H1 (cell line): ENCODE data around the gene ASAP2. TPM values are rescaled to one million over a fixed set of nuclear protein-coding genes. Genes with fewer than 3 reads are reported as not detected.

ENCODE experiments used
- CTCF ChIA-PET: fragments of 300-600 bp; sonication (Branson Sonifier 250); formaldehyde crosslinking; loops from one replicate; lab custom pipeline; 2021; ENCODE audit not compliant: partially characterized antibody; lab: Charles Lee
- POLR2A ChIA-PET: fragments of 300-600 bp; sonication (Branson Sonifier 250); formaldehyde crosslinking; loops from one replicate; lab custom pipeline; 2021; ENCODE audit warnings: inconsistent platforms; ENCODE audit not compliant: partially characterized antibody; lab: Charles Lee
- DNase-seq, 2 experiments: peaks; one replicate each; pipeline versions ENCODE4 v3.0.0 to v3.0.0-alpha.2; 2010 to 2022; ENCODE audit warnings: low spot score in 2 of 2, low read depth in 1 of 2, mixed read lengths in 1 of 2
- FAIRE-seq: peaks from 2 replicates; lab custom pipeline; 2011; peaks lifted over from hg19 to GRCh38; lab: Jason Lieb, UNC
- H2AFZ ChIP-seq: 2 replicates; pipeline ENCODE4 v1.8.1; 2012; ENCODE audit warnings: low read length, inconsistent platforms
- H2AK5ac ChIP-seq: 2 replicates; pipeline ENCODE4 v1.6.1; 2013; ENCODE audit warnings: low read depth, low read length
- H2BK120ac ChIP-seq: replicated peaks from 2 replicates; pipeline ENCODE3; 2013; ENCODE audit warnings: low read depth, low read length, inconsistent platforms
- H2BK12ac ChIP-seq: 2 replicates; pipeline ENCODE4 v1.6.1; 2013; ENCODE audit warnings: low read depth, low read length
- H2BK15ac ChIP-seq: 2 replicates; pipeline ENCODE4 v1.6.1; 2013; ENCODE audit warnings: low read length
- H2BK20ac ChIP-seq: 2 replicates; pipeline ENCODE4 v1.6.1; 2013; ENCODE audit warnings: low read length
- H2BK5ac ChIP-seq: 2 replicates; pipeline ENCODE4 v1.6.1; 2013; ENCODE audit warnings: low read depth, low read length
- H3K14ac ChIP-seq: 2 replicates; pipeline ENCODE4 v1.6.1; 2013; ENCODE audit warnings: inconsistent platforms; ENCODE audit not compliant: insufficient read length
- H3K18ac ChIP-seq: 2 replicates; pipeline ENCODE4 v1.6.1; 2013; ENCODE audit warnings: low read length; ENCODE audit errors: extremely low read depth
- H3K23ac ChIP-seq: 2 replicates; pipeline ENCODE4 v1.6.1; 2013; ENCODE audit warnings: inconsistent platforms; ENCODE audit not compliant: insufficient read length
- H3K23me2 ChIP-seq: 2 replicates; pipeline ENCODE4 v1.6.1; 2013; ENCODE audit warnings: low read depth, low read length
- H3K27ac ChIP-seq: 2 replicates; pipeline ENCODE4 v1.6.1; 2011; ENCODE audit warnings: low read depth, low read length, inconsistent platforms
- H3K27me3 ChIP-seq, 4 experiments: replicated peaks in 1 of 4; 1 replicate in 1 of 4; 2 replicates in 3 of 4; pipeline versions ENCODE4 v1.6.1 to v1.8.1; 2011 to 2013; ENCODE audit warnings: low read length in 3 of 4, mild to moderate bottlenecking in 3 of 4, inconsistent platforms in 2 of 4, mixed read lengths in 2 of 4, moderate library complexity in 1 of 4; ENCODE audit not compliant: control insufficient read depth in 3 of 4, insufficient read depth in 3 of 4; ENCODE audit errors: extremely low read depth in 1 of 4
- H3K36me3 ChIP-seq, 4 experiments: 2 replicates each; pipeline versions ENCODE4 v1.6.1 to v1.8.1; 2011 to 2013; ENCODE audit warnings: mild to moderate bottlenecking in 4 of 4, low read length in 3 of 4, moderate library complexity in 2 of 4, control low read depth in 1 of 4, inconsistent platforms in 1 of 4; ENCODE audit not compliant: insufficient read depth in 4 of 4, control insufficient read depth in 2 of 4
- H3K4ac ChIP-seq: replicated peaks from 2 replicates; pipeline ENCODE3; 2013; ENCODE audit warnings: low read length, low read depth, mixed read lengths, inconsistent platforms; ENCODE audit not compliant: insufficient read length
- H3K4me1 ChIP-seq, 4 experiments: replicated peaks in 1 of 4; 1 replicate in 1 of 4; 2 replicates in 3 of 4; pipeline versions ENCODE4 v1.6.1 to v1.8.1; 2011 to 2013; ENCODE audit warnings: low read length in 3 of 4, inconsistent platforms in 2 of 4, mixed read lengths in 1 of 4; ENCODE audit not compliant: insufficient read depth in 4 of 4, control insufficient read depth in 3 of 4
- H3K4me2 ChIP-seq, 2 experiments: 2 replicates each; pipeline versions ENCODE4 v1.6.1 to v1.8.1; 2011 to 2013; ENCODE audit warnings: low read depth in 2 of 2, low read length in 2 of 2, control low read depth in 1 of 2, inconsistent platforms in 1 of 2, mild to moderate bottlenecking in 1 of 2; ENCODE audit not compliant: insufficient read depth in 1 of 2
- H3K4me3 ChIP-seq, 4 experiments: fragments of 200-600, 300-600 bp in 1 of 4; sonication (generic), shearing (Covaris generic), sonication (Bioruptor Twin) in 1 of 4; 2 replicates each; pipeline versions ENCODE4 v1.5.1 to v1.8.1; 2011 to 2016; ENCODE audit warnings: low read length in 4 of 4, low read depth in 3 of 4, control low read depth in 2 of 4, inconsistent platforms in 2 of 4, mild to moderate bottlenecking in 2 of 4, mixed read lengths in 1 of 4, moderate library complexity in 1 of 4; ENCODE audit not compliant: insufficient read depth in 2 of 4; ENCODE audit errors: extremely low read depth in 1 of 4
- H3K56ac ChIP-seq: replicated peaks from 2 replicates; pipeline ENCODE3; 2013; ENCODE audit warnings: low read depth, mild to moderate bottlenecking, mixed read lengths, low read length, inconsistent platforms; ENCODE audit not compliant: insufficient read length
- H3K79me1 ChIP-seq: 2 replicates; pipeline ENCODE4 v1.6.1; 2013; ENCODE audit warnings: low read depth, low read length, control low read depth
- H3K79me2 ChIP-seq, 2 experiments: 2 replicates each; pipeline versions ENCODE4 v1.6.1 to v1.8.1; 2012 to 2013; ENCODE audit warnings: low read length in 2 of 2, mild to moderate bottlenecking in 2 of 2, inconsistent platforms in 1 of 2; ENCODE audit not compliant: insufficient read depth in 2 of 2, control insufficient read depth in 1 of 2
- H3K9ac ChIP-seq, 4 experiments: replicated peaks in 1 of 4; 1 replicate in 1 of 4; 2 replicates in 3 of 4; pipeline versions ENCODE4 v1.6.1 to v1.8.1; 2011 to 2013; ENCODE audit warnings: low read depth in 3 of 4, low read length in 3 of 4, control low read depth in 2 of 4, mild to moderate bottlenecking in 2 of 4, moderate library complexity in 2 of 4, inconsistent platforms in 1 of 4; ENCODE audit errors: extremely low read depth in 1 of 4
- H3K9me3 ChIP-seq, 2 experiments: 2 replicates each; pipeline versions ENCODE4 v1.6.1 to v1.8.1; 2012 to 2013; ENCODE audit warnings: mild to moderate bottlenecking in 2 of 2, moderate library complexity in 2 of 2, control low read depth in 1 of 2, inconsistent platforms in 1 of 2, low read depth in 1 of 2, low read length in 1 of 2, mixed read lengths in 1 of 2; ENCODE audit not compliant: insufficient read depth in 2 of 2
- H4K20me1 ChIP-seq, 2 experiments: replicated peaks in 1 of 2; 2 replicates each; pipeline versions ENCODE3 to v1.8.1; 2011 to 2013; ENCODE audit warnings: inconsistent platforms in 2 of 2, low read length in 2 of 2, mild to moderate bottlenecking in 1 of 2; ENCODE audit not compliant: insufficient read depth in 2 of 2, control insufficient read depth in 1 of 2
- H4K5ac ChIP-seq: 2 replicates; pipeline ENCODE4 v1.6.1; 2013; ENCODE audit warnings: low read length, low read depth, mixed read lengths, inconsistent platforms; ENCODE audit not compliant: insufficient read length
- H4K8ac ChIP-seq: 2 replicates; pipeline ENCODE4 v1.8.0; 2013; ENCODE audit warnings: mild to moderate bottlenecking, moderate library complexity, low read length, inconsistent platforms; ENCODE audit not compliant: insufficient read depth; ENCODE audit errors: extremely low read depth
- H4K91ac ChIP-seq: replicated peaks from 2 replicates; pipeline ENCODE3; 2013; ENCODE audit warnings: low read length, mixed read lengths, inconsistent platforms; ENCODE audit not compliant: insufficient read length
- ASH2L ChIP-seq: fragments of 200-600, 300-600 bp; sonication (generic); IDR thresholded peaks from one replicate; pipeline ENCODE4 v1.7.1; 2017; ENCODE audit warnings: low read length
- BCL11A ChIP-seq, 2 experiments: IDR thresholded peaks; one replicate each; pipeline ENCODE4 v1.6.1; 2011; ENCODE audit warnings: low read depth in 2 of 2, low read length in 2 of 2, mild to moderate bottlenecking in 2 of 2
- CREB1 ChIP-seq: IDR thresholded peaks from 2 replicates; pipeline ENCODE4 v1.6.1; 2012; ENCODE audit warnings: inconsistent platforms
- HDAC2 ChIP-seq, 2 experiments: fragments of 300-600 bp in 1 of 2; sonication (generic) in 1 of 2; IDR thresholded peaks; 2 replicates each; pipeline ENCODE4 v1.6.1; 2011 to 2012; ENCODE audit warnings: low read depth in 2 of 2, low read length in 2 of 2, mild to moderate bottlenecking in 2 of 2, moderate library complexity in 2 of 2, borderline replicate concordance in 1 of 2, inconsistent platforms in 1 of 2
- HDAC6 ChIP-seq: IDR thresholded peaks from one replicate; pipeline ENCODE4 v1.7.1; 2012; ENCODE audit warnings: low read depth, mild to moderate bottlenecking, inconsistent platforms, low read length, moderate library complexity
- KDM4A ChIP-seq: IDR thresholded peaks from one replicate; pipeline ENCODE4 v1.7.1; 2012; ENCODE audit warnings: low read depth, mild to moderate bottlenecking, moderate library complexity, low read length, inconsistent platforms; ENCODE audit not compliant: severe bottlenecking
- KDM5A ChIP-seq: fragments of 200-600 bp; IDR thresholded peaks from 2 replicates; pipeline ENCODE4 v1.7.1; 2012; ENCODE audit warnings: mild to moderate bottlenecking, low read length, inconsistent platforms, mixed read lengths
- RAD21 ChIP-seq, 2 experiments: IDR thresholded peaks in 1 of 2; conservative IDR thresholded peaks in 1 of 2; 2 replicates each; pipeline ENCODE4 v1.6.1; 2011; ENCODE audit warnings: low read depth in 2 of 2, low read length in 2 of 2, improper control_type of control experiment in 1 of 2, inconsistent platforms in 1 of 2, mild to moderate bottlenecking in 1 of 2, moderate library complexity in 1 of 2
- SIN3A ChIP-seq, 2 experiments: IDR thresholded peaks in 1 of 2; conservative IDR thresholded peaks in 1 of 2; 2 replicates each; pipeline ENCODE4 v1.6.1; 2011 to 2012; ENCODE audit warnings: low read length in 2 of 2, improper control_type of control experiment in 1 of 2, low read depth in 1 of 2, mild to moderate bottlenecking in 1 of 2
- SRF ChIP-seq: IDR thresholded peaks from 2 replicates; pipeline ENCODE4 v1.6.1; 2011; ENCODE audit warnings: mild to moderate bottlenecking, low read depth, low read length, moderate library complexity
- SUZ12 ChIP-seq: fragments of 200-600 bp; sonication (generic); IDR thresholded peaks from 2 replicates; pipeline ENCODE4 v1.6.1; 2012; ENCODE audit warnings: mild to moderate bottlenecking, inconsistent platforms, low read length, moderate library complexity, mixed read lengths
- WGBS, 2 experiments: shearing (Covaris generic) in 1 of 2; methylation state at CpG; one replicate each; pipeline versions ENCODE4 v1.1.6 to v1.1.7; 2013 to 2015; ENCODE audit warnings: low lambda C conversion rate in 2 of 2, mixed read lengths in 2 of 2, inconsistent platforms in 1 of 2, low coverage in 1 of 2, missing lambda C conversion rate in 1 of 2; ENCODE audit not compliant: insufficient replicate concordance in 2 of 2, insufficient coverage in 1 of 2, insufficient read length in 1 of 2; ENCODE audit errors: extremely low coverage in 1 of 2, missing lambda C conversion rate in 1 of 2; 5-methylcytosine and 5-hydroxymethylcytosine counted together
- polyA plus RNA-seq, 7 experiments: library from polyadenylated mRNA; depleted of rRNA in 3 of 7; stranded (reverse) in 5 of 7; unstranded in 2 of 7; fragments of >200 nt in 5 of 7; fragments of 200-250 nt in 2 of 7; gene quantifications; 1 replicate in 5 of 7; 2 replicates in 1 of 7; 4 replicates in 1 of 7; pipeline versions ENCODE4 v1.2.1 to v1.2.3, GENCODE V29; 2011 to 2013; ENCODE audit warnings: missing spikeins in 2 of 7, mixed read lengths in 2 of 7
- total RNA-seq: library from RNA; stranded (reverse); fragmentation: NEBNext Ultra II Directional; extraction: Animal tissue kit (Norgen Biotek cat#: 25700); gene quantifications from 2 replicates; pipeline ENCODE4 v1.2.1, GENCODE V29; 2021

The ASAP2 gene
- total and polyA plus RNA-seq, 2 of the 8 experiments (the other 6 are each of a cell fraction or from before 2014, with no cell fraction given), result 10.2 to 18.7 TPM

DNA sequence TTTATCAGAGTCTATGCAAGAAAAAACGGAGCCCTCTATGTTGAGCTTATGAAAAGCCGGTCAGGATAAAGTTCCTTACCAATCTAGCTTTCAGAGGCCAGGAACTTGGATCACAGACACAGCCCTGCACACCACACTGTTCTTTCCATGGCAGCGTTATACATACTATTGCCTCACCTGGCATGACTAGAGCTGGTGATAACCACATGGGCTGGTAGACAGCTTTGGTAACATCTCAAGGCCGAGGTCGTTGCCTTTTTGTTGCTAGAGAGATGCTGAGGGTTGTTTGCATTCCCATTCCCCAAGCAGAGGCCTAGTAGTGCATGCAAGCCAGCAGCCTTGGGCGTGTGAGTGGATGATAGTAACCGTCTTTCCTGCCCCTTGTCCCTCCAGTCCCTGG lies 138.7 kb downstream of the ASAP2 start:
- Histone ChIP-seq H3K79me2 (no peaks in the 10 kb centered on the region), H3K23ac (no peak overlapping the region), H3K9ac (no peak overlapping the region), H2AFZ (no peak overlapping the region), H2BK120ac (no peak overlapping the region), H3K4me1 (peaks cover 0 to 6% (median 1%) of the 10 kb centered on the region in 4 experiments; a peak in 5 of 7 replicates), H2AK5ac (no peak overlapping the region), H2BK5ac (no peak overlapping the region), H3K79me1 (no peaks in the 10 kb centered on the region), H3K4ac (no peak overlapping the region), H3K23me2 (no peaks in the 10 kb centered on the region), H3K56ac (no peak overlapping the region), H3K14ac (no peak overlapping the region), H3K27ac (no peak overlapping the region), H4K91ac (no peak overlapping the region), H2BK20ac (no peak overlapping the region), H3K18ac (no peak overlapping the region), H2BK15ac (no peak overlapping the region), H4K20me1 (no peaks in the 10 kb centered on the region)
- DNase-seq (no peak), FAIRE-seq (no peak)
- WGBS, 2 experiments, result 89% methylated on average over 7 of the region's 7 CpGs; no CpG with 5 or more reads in 1 of the 2 experiments
- POLR2A ChIA-PET, result no interaction called here
- TF ChIP-seq ASH2L (no peak), BCL11A (IDR thresholded peaks at IDR 0.05; ENCODE audit: low read depth in 2 of 2, low read length in 2 of 2) (no peak), SUZ12 (no peak), CREB1 (no peak), KDM5A (no peak), HDAC2 (IDR thresholded peaks at IDR 0.05; ENCODE audit: borderline replicate concordance in 1 of 2, low read depth in 2 of 2, low read length in 2 of 2) (no peak), SIN3A (conservative IDR thresholded peaks at IDR 0.05 in 1 of 2, IDR thresholded peaks at IDR 0.05 in 1 of 2; ENCODE audit: low read depth in 1 of 2, low read length in 2 of 2) (no peak), KDM4A (no peak), RAD21 (IDR thresholded peaks at IDR 0.05 in 1 of 2, conservative IDR thresholded peaks at IDR 0.05 in 1 of 2; ENCODE audit: low read depth in 2 of 2, low read length in 2 of 2) (no peak), SRF (no peak), HDAC6 (no peak)
- TF ChIP-seq, all 59 proteins: peak for 0
- no peaks in the 10 kb centered on the region for H3K36me3 ChIP-seq
- no peak overlapping the region for H3K4me2 ChIP-seq
- no peak overlapping the region for H4K5ac ChIP-seq
- no peak overlapping the region for H2BK12ac ChIP-seq
- CTCF ChIA-PET, result interaction anchor here (1.2 to 1.6 kb wide), 3 partner anchors 9 to 202 kb away, joined by 4 to 6 read pairs (median 4); no protein-coding TSS in a partner anchor
- H3K9me3 ChIP-seq, result no peaks in the 10 kb centered on the region
- H3K27me3 ChIP-seq, result no peaks in the 10 kb centered on the region
- no peak overlapping the region for H3K4me3 ChIP-seq
- H4K8ac ChIP-seq, result no peak overlapping the region
